Muscle layer of duodenum (tissue), 2 donors: Measurements from ENCODE around the gene PDCD4.
"Not testable (repeated sequence)": the region's sequence is repeated elsewhere in the genome, so short reads cannot be mapped to it uniquely, and the experiment has no call there.

Experiments used
- H3K27ac ChIP-seq: one replicate; pipeline ENCODE4 v1.7.0; 2013; ENCODE audit warnings: mild to moderate bottlenecking, low read length
- H3K27me3 ChIP-seq: one replicate; pipeline ENCODE4 v1.7.0; 2013; ENCODE audit warnings: low read depth, mild to moderate bottlenecking, control low read depth, low read length
- H3K36me3 ChIP-seq, 2 donors: one replicate each; pipeline ENCODE4 v1.7.0; 2013; ENCODE audit warnings: low read length in 2 of 2, control low read depth in 1 of 2, mild to moderate bottlenecking in 1 of 2; ENCODE audit not compliant: insufficient read depth in 2 of 2, control insufficient read depth in 1 of 2
- H3K4me1 ChIP-seq, 2 donors: one replicate each; pipeline ENCODE4 v1.7.0; 2013; ENCODE audit warnings: low read length in 2 of 2, mild to moderate bottlenecking in 2 of 2, control low read depth in 1 of 2, moderate library complexity in 1 of 2; ENCODE audit not compliant: insufficient read depth in 2 of 2, control insufficient read depth in 1 of 2
- H3K4me3 ChIP-seq, 2 donors: one replicate each; pipeline ENCODE4 v1.7.0; 2013; ENCODE audit warnings: low read length in 2 of 2, low read depth in 1 of 2, mild to moderate bottlenecking in 1 of 2
- H3K9me3 ChIP-seq, 2 donors: one replicate each; pipeline ENCODE4 v1.7.0; 2013; ENCODE audit warnings: low read length in 2 of 2, control low read depth in 1 of 2, mild to moderate bottlenecking in 1 of 2; ENCODE audit not compliant: control insufficient read depth in 1 of 2
- donor health status: healthy.

PDCD4 gene

DNA sequence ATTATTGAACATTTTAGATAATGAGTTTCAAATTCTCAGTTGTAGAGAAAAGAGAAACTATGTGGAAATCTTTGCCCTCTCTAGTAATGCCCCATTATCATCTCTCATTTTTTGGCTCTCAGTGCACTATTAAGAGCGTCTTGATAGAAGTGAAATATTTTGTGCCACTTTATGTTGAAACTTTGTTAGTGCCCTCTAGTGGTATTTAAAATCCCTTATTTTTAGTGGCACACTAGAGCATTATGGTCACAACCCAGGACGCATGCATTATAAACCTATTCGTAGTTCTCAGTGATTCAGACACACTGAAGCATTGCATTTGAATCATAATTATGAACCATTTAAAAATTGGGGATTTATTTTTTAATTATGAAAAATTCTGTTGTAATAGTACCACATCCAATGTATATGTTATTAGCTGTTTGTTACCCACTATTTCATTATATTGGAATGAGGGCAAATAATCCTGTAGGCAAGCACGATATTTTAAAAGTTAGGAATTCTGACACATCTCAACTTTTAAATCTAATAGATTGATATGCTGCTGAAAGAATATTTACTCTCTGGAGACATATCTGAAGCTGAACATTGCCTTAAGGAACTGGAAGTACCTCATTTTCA, 21.9 kb downstream of the PDCD4 start:
- Histone ChIP-seq H3K36me3 (peaks cover 26 to 51% of the 10 kb centered on the region in 2 donors), H3K4me3 (no peak overlapping the region), H3K4me1 (peaks cover 0 to 5% of the 10 kb centered on the region in 2 donors), H3K9me3 (no peaks in the 10 kb centered on the region), H3K27ac (no peak overlapping the region), H3K27me3 (no peaks in the 10 kb centered on the region)

DNA sequence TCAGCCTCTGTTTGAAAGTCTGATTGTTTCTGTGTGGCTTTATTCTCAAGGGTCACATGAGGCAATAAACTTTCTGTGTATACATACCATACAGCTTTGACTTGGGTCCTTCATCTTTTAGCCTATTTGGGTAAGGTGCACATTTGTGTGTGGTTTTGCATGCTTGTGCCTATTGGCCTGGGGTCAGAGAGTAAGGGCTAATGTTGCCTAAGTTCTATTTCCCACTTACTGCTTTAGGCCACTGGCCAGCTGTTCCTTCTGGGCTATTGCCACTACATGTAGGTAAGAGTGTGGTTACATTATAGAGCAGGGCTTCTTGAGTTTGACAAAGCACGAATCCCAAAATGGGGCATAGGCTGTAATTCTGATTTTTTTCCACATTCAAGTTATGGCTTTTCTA, 25.5 kb downstream of the PDCD4 start:
- H3K27me3 ChIP-seq, result no peaks in the 10 kb centered on the region
- peaks cover 0 to 5% of the 10 kb centered on the region in 2 donors for H3K4me1 ChIP-seq
- no peak overlapping the region for H3K27ac ChIP-seq
- no peak overlapping the region for H3K4me3 ChIP-seq
- peaks cover 34 to 43% of the 10 kb centered on the region in 2 donors for H3K36me3 ChIP-seq
- H3K9me3 ChIP-seq, result no peaks in the 10 kb centered on the region

DNA sequence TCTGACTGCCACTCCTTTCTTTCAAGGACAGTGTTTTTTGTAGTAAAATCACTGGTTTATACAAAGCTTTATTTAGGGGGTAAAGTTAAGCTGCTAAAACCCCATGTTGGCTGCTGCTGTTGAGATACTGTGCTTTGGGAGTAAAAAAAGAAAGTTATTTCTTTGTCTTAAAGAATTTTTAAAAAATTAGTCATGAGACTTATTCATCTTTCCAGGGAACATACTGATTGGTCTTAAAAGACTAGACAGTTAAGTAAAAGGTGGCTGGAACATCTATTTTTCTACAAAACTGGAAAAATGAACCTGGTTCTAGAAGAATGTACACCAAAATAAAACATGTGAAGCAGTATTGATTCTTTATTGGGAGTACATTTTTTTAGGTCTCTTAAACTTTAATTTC, 26.7 kb downstream of the PDCD4 start:
- Histone ChIP-seq H3K4me3 (no peak overlapping the region), H3K27ac (no peak overlapping the region), H3K4me1 (peaks cover 0 to 11% of the 10 kb centered on the region in 2 donors), H3K27me3 (no peaks in the 10 kb centered on the region), H3K36me3 (peaks cover 34 to 38% of the 10 kb centered on the region in 2 donors), H3K9me3 (no peaks in the 10 kb centered on the region)

DNA sequence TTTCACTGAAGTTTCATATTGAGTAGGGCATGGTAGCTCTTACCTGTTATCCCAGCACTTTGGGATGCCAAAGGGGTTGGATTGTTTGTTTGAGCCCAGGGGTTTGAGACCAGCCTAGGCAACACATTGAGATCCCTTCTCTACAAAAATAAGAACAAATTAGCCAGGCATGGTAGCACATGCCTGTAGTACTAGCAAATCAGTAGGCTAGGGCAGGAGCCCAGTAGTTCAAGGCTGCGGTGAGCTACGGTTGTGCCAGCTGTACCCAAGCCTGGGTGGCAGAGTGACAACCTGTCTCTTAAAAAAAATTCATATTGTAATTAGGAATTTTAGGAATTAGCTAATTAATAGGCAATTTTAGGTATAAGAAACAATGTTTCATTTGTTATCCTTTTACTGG, 29.3 kb downstream of the PDCD4 start:
- no peak overlapping the region for H3K4me3 ChIP-seq

DNA sequence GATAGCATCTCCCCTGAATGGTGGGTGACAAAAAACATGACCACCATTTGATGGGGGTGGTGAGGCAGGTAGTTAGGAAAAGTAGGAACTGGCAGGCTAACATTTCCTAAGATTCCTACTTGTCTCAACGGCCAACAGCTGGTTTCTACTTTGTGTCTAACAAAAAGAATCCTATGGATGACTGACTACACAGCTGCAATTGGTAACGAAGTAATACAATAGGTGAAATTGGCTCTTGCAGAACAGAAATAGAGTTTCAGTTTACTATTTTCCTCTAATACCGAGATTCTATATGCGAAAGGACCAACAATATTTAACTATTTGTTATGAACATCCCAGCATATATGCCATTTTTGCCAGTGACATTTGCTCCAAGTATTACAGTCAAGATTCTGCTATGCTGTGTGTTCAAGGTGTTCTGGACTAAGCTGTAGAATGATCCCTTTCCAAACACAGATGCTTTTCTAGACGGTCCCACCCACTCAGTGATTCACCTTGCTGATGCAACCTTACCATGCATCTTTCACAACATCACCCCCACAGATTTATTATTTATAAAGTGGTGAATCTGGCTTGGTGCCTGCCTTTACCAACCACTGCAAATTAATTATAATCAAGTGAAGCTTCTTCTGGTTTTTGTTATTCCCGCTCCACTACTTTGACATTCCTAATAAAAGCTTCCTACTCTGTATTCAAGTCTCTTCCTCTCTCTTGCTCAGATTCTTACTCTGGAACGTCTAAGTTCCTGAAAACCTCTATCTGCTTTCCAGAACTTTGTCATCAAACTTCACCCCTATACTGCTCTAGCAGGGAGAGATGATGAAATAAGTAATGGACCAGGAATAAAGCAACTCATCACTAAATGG, 30.5 kb downstream of the PDCD4 start:
- H3K4me1 ChIP-seq, result peaks cover 0 to 9% of the 10 kb centered on the region in 2 donors
- H3K9me3 ChIP-seq, result no peaks in the 10 kb centered on the region
- H3K27ac ChIP-seq, result no peak overlapping the region
- no peak overlapping the region for H3K4me3 ChIP-seq
- H3K36me3 ChIP-seq, result peaks cover 13 to 17% of the 10 kb centered on the region in 2 donors
- H3K27me3 ChIP-seq, result no peaks in the 10 kb centered on the region

More for the DNA sequence above, 29.3 kb downstream of the PDCD4 start:
- peaks cover 0 to 9% of the 10 kb centered on the region in 2 donors for H3K4me1 ChIP-seq
- H3K27ac ChIP-seq, result no peak overlapping the region
- no peaks in the 10 kb centered on the region for H3K9me3 ChIP-seq
- peaks cover 23 to 24% of the 10 kb centered on the region in 2 donors for H3K36me3 ChIP-seq
- H3K27me3 ChIP-seq, result no peaks in the 10 kb centered on the region

DNA sequence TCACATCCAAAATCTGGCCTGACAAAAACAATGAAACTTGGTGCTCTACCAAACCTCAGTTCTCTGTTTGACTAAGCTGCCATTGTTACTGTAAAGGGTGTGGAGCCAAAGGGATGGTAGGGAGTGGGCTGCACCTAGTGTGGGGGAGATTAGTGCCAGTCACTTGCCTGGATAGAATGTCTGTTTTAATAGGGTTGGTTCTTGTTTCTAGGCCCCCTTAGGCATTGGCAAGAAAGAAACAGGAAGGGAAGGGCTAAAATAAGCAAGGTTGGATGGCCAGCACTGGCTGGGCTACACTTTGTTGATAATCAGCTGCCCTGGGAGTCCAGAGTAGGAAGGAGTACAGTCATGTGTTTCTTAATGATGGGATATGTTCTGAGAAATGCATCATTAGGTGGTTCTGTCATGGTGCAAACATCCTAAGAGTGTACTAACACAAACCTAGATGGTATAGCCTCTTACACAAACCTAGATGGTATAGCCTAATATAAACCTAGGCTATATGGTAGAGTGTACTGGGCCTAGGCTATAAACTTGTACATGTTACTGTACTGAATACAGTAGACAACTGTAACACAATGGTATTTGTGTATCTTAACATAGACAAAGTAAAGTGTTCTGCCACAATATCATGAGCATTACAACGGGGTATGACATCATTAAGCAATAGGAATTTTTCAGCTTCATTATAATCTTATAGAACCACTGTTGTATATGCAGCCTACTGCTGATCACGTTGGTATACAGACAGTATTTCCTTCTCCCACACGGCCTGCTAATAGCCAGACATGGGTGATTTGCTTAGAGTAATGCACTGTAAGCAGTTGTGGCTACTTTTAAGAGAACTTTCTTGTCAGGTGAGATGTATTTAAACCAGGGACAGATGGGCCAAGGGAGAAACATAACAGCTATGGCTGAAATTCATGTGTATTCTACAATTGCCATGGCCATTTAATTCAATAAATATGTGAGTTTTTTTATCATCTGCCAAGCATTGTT, 31.9 kb downstream of the PDCD4 start:
- Histone ChIP-seq H3K9me3 (no peaks in the 10 kb centered on the region), H3K4me1 (peaks cover 0 to 9% of the 10 kb centered on the region in 2 donors), H3K27ac (no peak overlapping the region), H3K4me3 (no peak overlapping the region), H3K36me3 (peaks cover 5 to 8% of the 10 kb centered on the region in 2 donors), H3K27me3 (no peaks in the 10 kb centered on the region)

DNA sequence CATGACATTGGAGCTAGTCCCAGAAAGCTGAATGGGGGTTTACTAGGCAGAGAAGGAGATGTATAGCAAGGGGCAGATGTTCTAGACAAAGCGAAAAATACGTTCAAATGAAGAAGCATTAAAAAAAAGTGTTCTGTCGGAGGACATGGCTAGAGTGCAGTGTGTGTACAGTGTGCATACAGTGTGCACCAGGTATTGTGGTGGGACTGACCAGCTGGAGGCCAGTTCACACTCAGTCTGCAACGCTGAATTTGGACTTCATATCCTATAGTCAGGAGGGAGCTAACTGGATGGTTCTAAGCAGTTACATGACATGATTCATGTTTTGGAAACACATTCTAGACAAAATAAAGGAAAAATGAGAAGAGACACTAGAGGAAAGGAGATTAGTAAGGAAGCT, 38.4 kb downstream of the PDCD4 start:
- H3K4me3 ChIP-seq, result no peak overlapping the region
- H3K36me3 ChIP-seq, result no peaks in the 10 kb centered on the region
- no peaks in the 10 kb centered on the region for H3K27me3 ChIP-seq
- H3K9me3 ChIP-seq, result no peaks in the 10 kb centered on the region
- no peaks in the 10 kb centered on the region for H3K4me1 ChIP-seq
- H3K27ac ChIP-seq, result no peak overlapping the region

DNA sequence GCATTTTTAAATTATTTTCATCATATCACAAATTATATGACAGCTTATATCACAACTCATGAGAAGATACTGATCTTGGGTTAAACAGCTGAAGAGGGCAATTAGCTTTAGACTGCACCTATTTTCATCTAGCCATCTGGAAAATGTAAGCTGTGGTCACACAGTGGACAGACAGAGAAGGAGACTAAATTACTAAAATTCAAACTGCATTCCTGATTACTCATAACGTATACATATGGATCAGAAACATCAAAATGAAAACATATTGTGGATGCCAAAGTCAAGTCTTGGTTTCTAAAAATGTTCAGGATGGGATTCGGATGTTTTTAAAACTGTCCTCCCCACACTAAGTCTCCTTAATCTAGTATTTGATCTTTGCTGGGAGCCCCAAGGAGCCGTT, 40.6 kb downstream of the PDCD4 start:
- Histone ChIP-seq H3K4me1 (no peaks in the 10 kb centered on the region), H3K9me3 (no peaks in the 10 kb centered on the region), H3K27ac (no peak overlapping the region), H3K36me3 (no peaks in the 10 kb centered on the region), H3K4me3 (no peak overlapping the region), H3K27me3 (no peaks in the 10 kb centered on the region)

DNA sequence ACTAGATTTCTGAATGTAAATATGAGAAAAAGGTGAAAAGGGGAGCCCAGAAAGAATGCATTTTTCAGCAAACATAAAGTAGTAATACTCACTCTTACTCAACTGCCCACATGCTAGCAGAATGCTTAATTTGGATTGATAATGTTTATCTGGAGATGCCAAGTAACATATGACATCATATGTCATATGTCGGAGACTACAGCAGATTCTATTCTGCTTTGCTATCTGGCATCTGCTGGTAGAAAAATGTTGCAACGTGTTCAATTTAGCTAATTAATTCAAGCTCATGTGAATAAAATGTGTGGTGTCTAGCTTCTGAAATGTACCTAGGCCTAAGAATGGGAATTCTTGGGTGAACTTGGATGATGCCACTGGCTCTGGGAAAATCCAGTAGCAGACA, 42.7 kb downstream of the PDCD4 start:
- H3K36me3 ChIP-seq, result peaks cover 0 to 6% of the 10 kb centered on the region in 2 donors
- H3K27ac ChIP-seq, result no peak overlapping the region
- H3K27me3 ChIP-seq, result no peaks in the 10 kb centered on the region
- peaks cover 0 to 4% of the 10 kb centered on the region in 2 donors for H3K4me1 ChIP-seq
- no peak overlapping the region for H3K4me3 ChIP-seq
- no peaks in the 10 kb centered on the region for H3K9me3 ChIP-seq

DNA sequence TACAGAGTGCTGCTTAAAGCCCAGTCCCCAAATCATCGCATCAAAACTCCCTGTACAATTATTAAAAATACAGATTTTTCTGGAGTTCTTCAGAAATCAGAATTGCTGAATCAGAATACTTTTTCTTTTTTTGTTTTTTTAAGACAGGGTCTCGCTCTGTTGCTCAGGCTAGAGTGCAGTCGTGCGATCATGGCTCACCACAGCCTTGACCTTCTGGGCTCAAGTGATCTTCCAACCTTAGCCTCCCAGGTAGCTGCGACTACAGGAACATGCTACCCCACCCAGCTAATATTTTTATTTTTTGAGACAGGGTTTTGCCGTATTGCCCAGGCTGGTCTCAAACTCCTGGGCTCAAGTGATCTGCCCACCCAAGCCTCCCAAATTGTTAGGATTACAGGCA, 43.3 kb downstream of the PDCD4 start:
- Histone ChIP-seq H3K36me3 (peaks cover 0 to 6% of the 10 kb centered on the region in 2 donors), H3K9me3 (no peaks in the 10 kb centered on the region), H3K4me1 (peaks cover 0 to 4% of the 10 kb centered on the region in 2 donors), H3K4me3 (no peak overlapping the region), H3K27me3 (no peaks in the 10 kb centered on the region), H3K27ac (no peak overlapping the region)

DNA sequence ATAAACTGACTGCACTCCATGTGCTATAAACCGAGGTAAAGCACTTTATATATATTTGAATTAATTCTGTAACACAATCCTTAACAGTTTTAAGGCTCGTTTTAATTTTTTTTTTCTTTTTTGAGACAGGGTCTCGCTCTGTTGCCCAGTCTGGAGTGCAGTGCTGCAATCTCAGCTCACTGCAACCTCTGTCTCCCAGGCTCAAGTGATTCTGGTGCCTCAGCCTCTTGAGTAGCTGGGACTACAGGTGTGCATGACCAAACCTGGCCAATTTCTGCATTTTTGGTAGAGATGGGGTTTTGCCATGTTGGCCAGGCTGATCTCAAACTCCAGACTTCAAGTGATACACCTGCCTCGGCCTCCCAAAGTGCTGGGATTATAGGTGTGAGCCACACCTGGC, 43.9 kb downstream of the PDCD4 start:
- not testable (repeated sequence) for H3K36me3 ChIP-seq, H3K4me1 ChIP-seq, H3K27me3 ChIP-seq, H3K4me3 ChIP-seq, H3K9me3 ChIP-seq, H3K27ac ChIP-seq
